ENCODE results near the gene ARHGAP26. TPM values are rescaled to one million over a fixed set of nuclear protein-coding genes. Genes with fewer than 3 reads are reported as not detected.

Gene ARHGAP26
- total and polyA plus RNA-seq, 4 donors: 1.8 to 16.7 (median 4.1) TPM

DNA sequence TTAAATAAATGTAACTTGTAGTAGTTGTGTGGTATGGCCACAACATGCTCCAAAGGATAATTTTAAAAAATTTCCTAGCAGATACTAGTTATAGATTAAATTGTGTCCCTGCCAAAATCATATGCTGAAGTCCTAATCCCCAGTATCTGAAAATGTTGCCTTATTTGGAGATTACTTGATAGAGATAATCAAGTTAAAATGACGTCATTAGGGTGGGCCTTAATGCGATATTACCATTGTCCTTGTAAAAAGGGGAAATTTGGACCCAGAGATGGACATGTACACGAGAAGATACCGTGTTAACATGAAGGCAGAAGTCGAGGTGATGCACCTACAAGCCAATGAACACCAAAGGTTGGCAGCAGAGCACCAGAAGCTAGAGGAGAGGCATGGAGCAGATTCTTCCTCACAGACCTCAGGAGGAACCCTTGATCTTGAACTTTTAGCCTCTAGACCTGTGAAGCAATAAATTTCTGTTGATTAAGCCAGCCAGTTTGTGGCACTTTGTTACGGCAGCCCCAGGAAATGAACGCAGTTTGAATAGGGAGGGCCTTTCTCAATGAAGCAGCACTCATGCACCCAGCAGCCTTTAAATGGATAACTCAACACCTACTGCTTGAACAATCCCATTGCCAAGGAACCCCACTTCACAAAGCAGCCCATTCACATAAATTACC, 148.9 kb downstream of the ARHGAP26 start:
- Histone ChIP-seq H3K27ac (ENCODE audit: low read depth in 1 of 2, low read length in 2 of 2) (no peak overlapping the region), H3K9me3 (ENCODE audit: control insufficient read depth in 4 of 4, low read length in 3 of 4) (no peaks in the 10 kb centered on the region), H3K4me1 (ENCODE audit: control insufficient read depth in 4 of 4, insufficient read depth in 4 of 4, low read length in 3 of 4) (peaks cover 3 to 38% (median 33%) of the 10 kb centered on the region in 4 donors), H3K9ac (ENCODE audit: low read depth in 1 of 2, low read length in 2 of 2) (no peak overlapping the region), H3K4me3 (ENCODE audit: low read depth in 1 of 3, low read length in 3 of 3) (no peak overlapping the region), H3K27me3 (ENCODE audit: control insufficient read depth in 4 of 4, insufficient read depth in 4 of 4, low read length in 3 of 4) (no peaks in the 10 kb centered on the region), H3K36me3 (ENCODE audit: control insufficient read depth in 4 of 4, insufficient read depth in 3 of 4, low read depth in 1 of 4, low read length in 3 of 4) (no peaks in the 10 kb centered on the region)
- WGBS: 88% methylated on average over 7 of the region's 7 CpGs
- TF ChIP-seq TAF1 (conservative IDR thresholded peaks at IDR 0.05) (no peak), JUND (IDR thresholded peaks at IDR 0.05) (no peak)
- TF ChIP-seq, protein P1, sequence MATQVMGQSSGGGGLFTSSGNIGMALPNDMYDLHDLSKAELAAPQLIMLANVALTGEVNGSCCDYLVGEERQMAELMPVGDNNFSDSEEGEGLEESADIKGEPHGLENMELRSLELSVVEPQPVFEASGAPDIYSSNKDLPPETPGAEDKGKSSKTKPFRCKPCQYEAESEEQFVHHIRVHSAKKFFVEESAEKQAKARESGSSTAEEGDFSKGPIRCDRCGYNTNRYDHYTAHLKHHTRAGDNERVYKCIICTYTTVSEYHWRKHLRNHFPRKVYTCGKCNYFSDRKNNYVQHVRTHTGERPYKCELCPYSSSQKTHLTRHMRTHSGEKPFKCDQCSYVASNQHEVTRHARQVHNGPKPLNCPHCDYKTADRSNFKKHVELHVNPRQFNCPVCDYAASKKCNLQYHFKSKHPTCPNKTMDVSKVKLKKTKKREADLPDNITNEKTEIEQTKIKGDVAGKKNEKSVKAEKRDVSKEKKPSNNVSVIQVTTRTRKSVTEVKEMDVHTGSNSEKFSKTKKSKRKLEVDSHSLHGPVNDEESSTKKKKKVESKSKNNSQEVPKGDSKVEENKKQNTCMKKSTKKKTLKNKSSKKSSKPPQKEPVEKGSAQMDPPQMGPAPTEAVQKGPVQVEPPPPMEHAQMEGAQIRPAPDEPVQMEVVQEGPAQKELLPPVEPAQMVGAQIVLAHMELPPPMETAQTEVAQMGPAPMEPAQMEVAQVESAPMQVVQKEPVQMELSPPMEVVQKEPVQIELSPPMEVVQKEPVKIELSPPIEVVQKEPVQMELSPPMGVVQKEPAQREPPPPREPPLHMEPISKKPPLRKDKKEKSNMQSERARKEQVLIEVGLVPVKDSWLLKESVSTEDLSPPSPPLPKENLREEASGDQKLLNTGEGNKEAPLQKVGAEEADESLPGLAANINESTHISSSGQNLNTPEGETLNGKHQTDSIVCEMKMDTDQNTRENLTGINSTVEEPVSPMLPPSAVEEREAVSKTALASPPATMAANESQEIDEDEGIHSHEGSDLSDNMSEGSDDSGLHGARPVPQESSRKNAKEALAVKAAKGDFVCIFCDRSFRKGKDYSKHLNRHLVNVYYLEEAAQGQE (IDR thresholded peaks at IDR 0.05): no peak
- DNase-seq (ENCODE audit: low spot score): no peak

DNA sequence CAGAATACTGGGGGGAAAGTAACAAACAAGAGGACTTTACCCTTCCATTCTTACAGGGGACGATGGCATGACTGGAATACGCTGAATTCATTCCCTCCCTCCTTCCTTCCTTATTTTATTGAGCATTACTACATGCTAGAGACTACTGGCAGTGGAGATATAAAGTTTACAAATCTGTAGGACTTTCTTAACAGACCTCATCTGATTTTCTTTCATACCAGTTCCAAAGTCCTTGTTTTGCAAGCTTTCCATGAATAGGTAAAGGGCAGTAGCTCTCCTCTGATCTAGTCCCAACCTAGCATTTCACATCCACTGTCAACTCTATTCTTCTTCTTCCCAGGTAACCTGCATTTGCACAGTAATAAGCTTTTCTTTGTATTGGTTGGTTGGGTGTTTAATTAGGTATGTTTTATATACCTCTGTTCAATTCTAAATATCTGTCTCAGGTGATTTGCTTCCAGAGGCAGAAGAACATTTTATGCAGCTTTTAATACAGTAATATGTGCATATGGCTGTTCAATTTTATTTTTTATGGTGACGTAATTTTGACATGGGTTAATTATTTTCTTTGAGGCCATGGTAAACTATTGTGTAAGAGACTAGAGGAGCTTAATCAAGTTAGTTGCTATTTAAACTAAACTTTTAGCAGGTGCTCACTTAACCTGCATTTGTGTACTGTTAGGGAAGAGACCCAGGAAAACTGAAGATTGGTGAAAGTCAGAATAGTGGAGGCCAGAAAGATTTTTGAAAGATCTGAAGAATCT, 150.9 kb downstream of the ARHGAP26 start:
- no peaks in the 10 kb centered on the region for H3K9me3 ChIP-seq (ENCODE audit: control insufficient read depth in 4 of 4, low read length in 3 of 4)
- no peak for DNase-seq (ENCODE audit: low spot score)
- H3K4me1 ChIP-seq (ENCODE audit: control insufficient read depth in 4 of 4, insufficient read depth in 4 of 4, low read length in 3 of 4): peaks cover 3 to 34% (median 32%) of the 10 kb centered on the region in 4 donors
- no peaks in the 10 kb centered on the region for H3K27me3 ChIP-seq (ENCODE audit: control insufficient read depth in 4 of 4, insufficient read depth in 4 of 4, low read length in 3 of 4)
- WGBS: 30% methylated on average over 3 of the region's 3 CpGs
- TF ChIP-seq, protein P2, sequence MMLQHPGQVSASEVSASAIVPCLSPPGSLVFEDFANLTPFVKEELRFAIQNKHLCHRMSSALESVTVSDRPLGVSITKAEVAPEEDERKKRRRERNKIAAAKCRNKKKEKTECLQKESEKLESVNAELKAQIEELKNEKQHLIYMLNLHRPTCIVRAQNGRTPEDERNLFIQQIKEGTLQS (IDR thresholded peaks at IDR 0.05): peak; percentile 37
- TF ChIP-seq, protein P1 (IDR thresholded peaks at IDR 0.05): no peak
- peak; percentile 81 for TF ChIP-seq SP1 (IDR thresholded peaks at IDR 0.05)
- no peak for TF ChIP-seq YY1 (IDR thresholded peaks at IDR 0.05)
- TF ChIP-seq GABPA (IDR thresholded peaks at IDR 0.05 in 1 of 2, conservative IDR thresholded peaks at IDR 0.05 in 1 of 2): no peak
- TF ChIP-seq, protein P3, sequence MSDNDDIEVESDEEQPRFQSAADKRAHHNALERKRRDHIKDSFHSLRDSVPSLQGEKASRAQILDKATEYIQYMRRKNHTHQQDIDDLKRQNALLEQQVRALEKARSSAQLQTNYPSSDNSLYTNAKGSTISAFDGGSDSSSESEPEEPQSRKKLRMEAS (IDR thresholded peaks at IDR 0.05): peak; percentile 19
- TF ChIP-seq RAD21 (IDR thresholded peaks at IDR 0.05): peak; percentile 23 to 58
- TF ChIP-seq HNF4A (conservative IDR thresholded peaks at IDR 0.05): peak; percentile 96 to 97
- peak; percentile 45 to 64 for TF ChIP-seq JUND (IDR thresholded peaks at IDR 0.05)
- TF ChIP-seq TAF1 (conservative IDR thresholded peaks at IDR 0.05): no peak
- TF ChIP-seq, protein P4, sequence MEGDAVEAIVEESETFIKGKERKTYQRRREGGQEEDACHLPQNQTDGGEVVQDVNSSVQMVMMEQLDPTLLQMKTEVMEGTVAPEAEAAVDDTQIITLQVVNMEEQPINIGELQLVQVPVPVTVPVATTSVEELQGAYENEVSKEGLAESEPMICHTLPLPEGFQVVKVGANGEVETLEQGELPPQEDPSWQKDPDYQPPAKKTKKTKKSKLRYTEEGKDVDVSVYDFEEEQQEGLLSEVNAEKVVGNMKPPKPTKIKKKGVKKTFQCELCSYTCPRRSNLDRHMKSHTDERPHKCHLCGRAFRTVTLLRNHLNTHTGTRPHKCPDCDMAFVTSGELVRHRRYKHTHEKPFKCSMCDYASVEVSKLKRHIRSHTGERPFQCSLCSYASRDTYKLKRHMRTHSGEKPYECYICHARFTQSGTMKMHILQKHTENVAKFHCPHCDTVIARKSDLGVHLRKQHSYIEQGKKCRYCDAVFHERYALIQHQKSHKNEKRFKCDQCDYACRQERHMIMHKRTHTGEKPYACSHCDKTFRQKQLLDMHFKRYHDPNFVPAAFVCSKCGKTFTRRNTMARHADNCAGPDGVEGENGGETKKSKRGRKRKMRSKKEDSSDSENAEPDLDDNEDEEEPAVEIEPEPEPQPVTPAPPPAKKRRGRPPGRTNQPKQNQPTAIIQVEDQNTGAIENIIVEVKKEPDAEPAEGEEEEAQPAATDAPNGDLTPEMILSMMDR (IDR thresholded peaks at IDR 0.05; ENCODE audit: low read depth, low read length, missing input control): no peak
- peak; percentile 63 for TF ChIP-seq RXRA (IDR thresholded peaks at IDR 0.05)
- peak; percentile 87 for TF ChIP-seq HNF4G (IDR thresholded peaks at IDR 0.05)
- TF ChIP-seq EGR1 (IDR thresholded peaks at IDR 0.05; ENCODE audit: low read depth in 2 of 2): no peak
- peak overlapping the region; percentile 44 to 59 for H3K27ac ChIP-seq (ENCODE audit: low read depth in 1 of 2, low read length in 2 of 2)
- H3K36me3 ChIP-seq (ENCODE audit: control insufficient read depth in 4 of 4, insufficient read depth in 3 of 4, low read depth in 1 of 4, low read length in 3 of 4): no peaks in the 10 kb centered on the region
- no peak overlapping the region for H3K4me3 ChIP-seq (ENCODE audit: low read depth in 1 of 3, low read length in 3 of 3)
- peak overlapping the region; percentile 19 to 53 for H3K9ac ChIP-seq (ENCODE audit: low read depth in 1 of 2, low read length in 2 of 2)

Data from liver (tissue), 9 donors.